ENCODE data around the gene UST.
A peak's percentile ranks its signal among the peaks of the same experiment; 100 is the strongest.
"Not testable (repeated sequence)": the region's sequence is repeated elsewhere in the genome, so short reads cannot be mapped to it uniquely, and the experiment has no call there.

UST gene

GRCh38 chr6:148852688-148853087 is 105.9 kb downstream of the UST start:
- no CpG with 5 or more reads among the region's 6 CpGs for WGBS (ENCODE audit: extremely low coverage, insufficient coverage, low lambda C conversion rate)
- Histone ChIP-seq H3K79me2 (ENCODE audit: control insufficient read depth, insufficient read depth, low read length) (peaks cover 17% of the 10 kb centered on the region), H2BK15ac (replicated peaks; ENCODE audit: low read depth) (no peak overlapping the region), H2BK120ac (ENCODE audit: low read depth, low read length) (no peak overlapping the region), H2AK5ac (ENCODE audit: low read length) (no peak overlapping the region), H3K23ac (ENCODE audit: low read length) (no peak overlapping the region), H3K36me3 (ENCODE audit: control insufficient read depth, insufficient read depth, low read length) (no peaks in the 10 kb centered on the region), H3K79me1 (ENCODE audit: low read length) (peaks cover 15% of the 10 kb centered on the region), H3K4me3 (ENCODE audit: low read length) (no peak overlapping the region), H3K27me3 (ENCODE audit: insufficient read depth, low read length, poor library complexity) (no peaks in the 10 kb centered on the region), H3K27ac (ENCODE audit: low read depth, low read length) (no peak overlapping the region), H3K9ac (ENCODE audit: low read length) (no peak overlapping the region), H4K5ac (ENCODE audit: low read length) (no peak overlapping the region), H3K4ac (ENCODE audit: low read depth, low read length) (no peak overlapping the region), H2BK5ac (ENCODE audit: low read length) (no peak overlapping the region), H3K18ac (ENCODE audit: low read length) (no peak overlapping the region), H3K4me2 (ENCODE audit: low read length) (no peak overlapping the region), H4K8ac (ENCODE audit: low read depth, low read length) (no peak overlapping the region), H3K56ac (ENCODE audit: low read length) (no peak overlapping the region), H3K4me1 (ENCODE audit: control insufficient read depth, low read depth, low read length) (peaks cover 9% of the 10 kb centered on the region)
- DNase-seq = no peak

- H2BK5ac ChIP-seq (ENCODE audit: low read length); H3K27me3 ChIP-seq (ENCODE audit: insufficient read depth, low read length, poor library complexity); H2AK5ac ChIP-seq (ENCODE audit: low read length); H3K4me2 ChIP-seq (ENCODE audit: low read length); H3K23ac ChIP-seq (ENCODE audit: low read length); DNase-seq; H2BK15ac ChIP-seq (replicated peaks; ENCODE audit: low read depth); H3K36me3 ChIP-seq (ENCODE audit: control insufficient read depth, insufficient read depth, low read length); H4K8ac ChIP-seq (ENCODE audit: low read depth, low read length); H2BK120ac ChIP-seq (ENCODE audit: low read depth, low read length); H3K27ac ChIP-seq (ENCODE audit: low read depth, low read length); H4K5ac ChIP-seq (ENCODE audit: low read length); H3K9ac ChIP-seq (ENCODE audit: low read length); H3K18ac ChIP-seq (ENCODE audit: low read length); H3K56ac ChIP-seq (ENCODE audit: low read length); H3K4me3 ChIP-seq (ENCODE audit: low read length); H3K4ac ChIP-seq (ENCODE audit: low read depth, low read length); H3K4me1 ChIP-seq (ENCODE audit: control insufficient read depth, low read depth, low read length): not testable (repeated sequence)
- Histone ChIP-seq H3K79me2 (ENCODE audit: control insufficient read depth, insufficient read depth, low read length) (peaks cover 17% of the 10 kb centered on the region), H3K79me1 (ENCODE audit: low read length) (peaks cover 15% of the 10 kb centered on the region)
- no CpG with 5 or more reads among the region's 3 CpGs for WGBS (ENCODE audit: extremely low coverage, insufficient coverage, low lambda C conversion rate)
Measured at GRCh38 chr6:148853113-148853512, 106.3 kb downstream of the UST start.

GRCh38 chr6:148854096-148854495 is 107.3 kb downstream of the UST start:
- no peak overlapping the region for H3K27ac ChIP-seq (ENCODE audit: low read depth, low read length)

DNA sequence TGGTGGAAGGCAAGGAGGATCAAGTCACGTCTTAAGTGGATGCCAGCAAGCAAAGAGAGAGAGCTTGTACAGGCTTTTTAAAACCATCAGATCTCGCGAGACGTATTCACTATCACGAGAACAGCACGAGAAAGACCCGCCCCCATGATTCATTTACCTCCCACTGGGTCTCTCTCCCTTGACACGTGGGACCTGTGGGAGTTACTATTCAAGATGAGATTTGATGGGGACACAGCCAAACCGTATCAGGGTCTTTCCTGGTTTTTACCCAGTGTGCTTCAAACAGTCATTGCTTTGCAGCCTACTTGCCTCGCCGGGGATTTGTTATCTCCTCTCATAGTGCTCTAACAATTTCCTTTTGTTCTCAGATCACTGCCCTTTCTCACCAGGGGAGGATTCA is 108.2 kb downstream of the UST start:
- Histone ChIP-seq H3K79me1 (ENCODE audit: low read length) (peaks cover 12% of the 10 kb centered on the region), H3K4me1 (ENCODE audit: control insufficient read depth, low read depth, low read length) (peaks cover 9% of the 10 kb centered on the region), H3K79me2 (ENCODE audit: control insufficient read depth, insufficient read depth, low read length) (peaks cover 14% of the 10 kb centered on the region), H3K4ac (ENCODE audit: low read depth, low read length) (peak overlapping the region; percentile 28), H3K27ac (ENCODE audit: low read depth, low read length) (no peak overlapping the region), H2BK15ac (replicated peaks; ENCODE audit: low read depth) (no peak overlapping the region), H4K8ac (ENCODE audit: low read depth, low read length) (no peak overlapping the region), H3K18ac (ENCODE audit: low read length) (peak overlapping the region; percentile 86), H4K5ac (ENCODE audit: low read length) (no peak overlapping the region), H3K4me2 (ENCODE audit: low read length) (no peak overlapping the region), H3K23ac (ENCODE audit: low read length) (no peak overlapping the region), H3K4me3 (ENCODE audit: low read length) (no peak overlapping the region), H2BK120ac (ENCODE audit: low read depth, low read length) (no peak overlapping the region), H2AK5ac (ENCODE audit: low read length) (no peak overlapping the region), H2BK5ac (ENCODE audit: low read length) (no peak overlapping the region), H3K56ac (ENCODE audit: low read length) (peak overlapping the region; percentile 74), H3K36me3 (ENCODE audit: control insufficient read depth, insufficient read depth, low read length) (no peaks in the 10 kb centered on the region), H3K27me3 (ENCODE audit: insufficient read depth, low read length, poor library complexity) (no peaks in the 10 kb centered on the region), H3K9ac (ENCODE audit: low read length) (no peak overlapping the region)
- peak; percentile 94 for DNase-seq
- no CpG with 5 or more reads among the region's 11 CpGs for WGBS (ENCODE audit: extremely low coverage, insufficient coverage, low lambda C conversion rate)

More at GRCh38 chr6:148854096-148854495, 107.3 kb downstream of the UST start:
- Histone ChIP-seq H4K8ac (ENCODE audit: low read depth, low read length) (no peak overlapping the region), H2BK120ac (ENCODE audit: low read depth, low read length) (no peak overlapping the region), H3K4ac (ENCODE audit: low read depth, low read length) (peak overlapping the region; percentile 62), H3K4me3 (ENCODE audit: low read length) (no peak overlapping the region), H2BK5ac (ENCODE audit: low read length) (no peak overlapping the region), H3K9ac (ENCODE audit: low read length) (no peak overlapping the region), H2AK5ac (ENCODE audit: low read length) (peak overlapping the region; percentile 68), H3K4me2 (ENCODE audit: low read length) (no peak overlapping the region), H4K5ac (ENCODE audit: low read length) (no peak overlapping the region), H3K56ac (ENCODE audit: low read length) (no peak overlapping the region), H3K4me1 (ENCODE audit: control insufficient read depth, low read depth, low read length) (peaks cover 9% of the 10 kb centered on the region), H3K79me2 (ENCODE audit: control insufficient read depth, insufficient read depth, low read length) (peaks cover 14% of the 10 kb centered on the region), H3K23ac (ENCODE audit: low read length) (no peak overlapping the region), H3K18ac (ENCODE audit: low read length) (no peak overlapping the region), H3K27me3 (ENCODE audit: insufficient read depth, low read length, poor library complexity) (no peaks in the 10 kb centered on the region), H3K36me3 (ENCODE audit: control insufficient read depth, insufficient read depth, low read length) (no peaks in the 10 kb centered on the region), H3K79me1 (ENCODE audit: low read length) (peaks cover 12% of the 10 kb centered on the region), H2BK15ac (replicated peaks; ENCODE audit: low read depth) (no peak overlapping the region)
- DNase-seq = no peak
- no CpG with 5 or more reads among the region's 5 CpGs for WGBS (ENCODE audit: extremely low coverage, insufficient coverage, low lambda C conversion rate)

DNA sequence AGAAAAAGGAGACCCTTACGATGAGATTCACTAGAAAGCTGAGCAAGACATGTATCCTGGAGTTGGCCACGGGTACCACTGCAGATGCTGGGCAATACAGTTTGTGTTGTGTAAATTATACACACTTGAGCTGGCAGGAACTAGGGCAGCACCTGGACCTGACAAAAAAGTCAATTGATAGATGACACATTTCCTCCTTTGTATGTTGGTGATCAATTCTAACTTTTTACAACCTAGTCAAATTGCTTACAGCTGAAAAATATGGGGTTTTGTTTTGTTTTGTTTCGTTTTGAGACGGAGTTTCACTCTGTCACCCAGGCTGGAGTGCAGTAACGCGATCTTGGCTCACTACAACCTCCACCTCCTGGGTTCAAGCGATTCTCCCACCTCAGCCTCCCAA is 108.9 kb downstream of the UST start:
- peaks cover 9% of the 10 kb centered on the region for H3K4me1 ChIP-seq (ENCODE audit: control insufficient read depth, low read depth, low read length)
- H3K4me2 ChIP-seq (ENCODE audit: low read length) = no peak overlapping the region
- no peak overlapping the region for H3K4ac ChIP-seq (ENCODE audit: low read depth, low read length)
- H3K9ac ChIP-seq (ENCODE audit: low read length) = no peak overlapping the region
- no peak overlapping the region for H2BK5ac ChIP-seq (ENCODE audit: low read length)
- H2AK5ac ChIP-seq (ENCODE audit: low read length) = no peak overlapping the region
- no peak overlapping the region for H3K23ac ChIP-seq (ENCODE audit: low read length)
- H3K36me3 ChIP-seq (ENCODE audit: control insufficient read depth, insufficient read depth, low read length) = no peaks in the 10 kb centered on the region
- H2BK15ac ChIP-seq (replicated peaks; ENCODE audit: low read depth) = no peak overlapping the region
- H3K56ac ChIP-seq (ENCODE audit: low read length) = no peak overlapping the region
- no peak overlapping the region for H4K5ac ChIP-seq (ENCODE audit: low read length)
- no peak for DNase-seq
- peaks cover 10% of the 10 kb centered on the region for H3K79me1 ChIP-seq (ENCODE audit: low read length)
- no peak overlapping the region for H3K4me3 ChIP-seq (ENCODE audit: low read length)
- no peak overlapping the region for H2BK120ac ChIP-seq (ENCODE audit: low read depth, low read length)
- no peak overlapping the region for H3K27ac ChIP-seq (ENCODE audit: low read depth, low read length)
- H3K79me2 ChIP-seq (ENCODE audit: control insufficient read depth, insufficient read depth, low read length) = peaks cover 14% of the 10 kb centered on the region
- no peak overlapping the region for H4K8ac ChIP-seq (ENCODE audit: low read depth, low read length)
- no CpG with 5 or more reads among the region's 7 CpGs for WGBS (ENCODE audit: extremely low coverage, insufficient coverage, low lambda C conversion rate)
- H3K18ac ChIP-seq (ENCODE audit: low read length) = peak overlapping the region; percentile 66
- no peaks in the 10 kb centered on the region for H3K27me3 ChIP-seq (ENCODE audit: insufficient read depth, low read length, poor library complexity)

DNA sequence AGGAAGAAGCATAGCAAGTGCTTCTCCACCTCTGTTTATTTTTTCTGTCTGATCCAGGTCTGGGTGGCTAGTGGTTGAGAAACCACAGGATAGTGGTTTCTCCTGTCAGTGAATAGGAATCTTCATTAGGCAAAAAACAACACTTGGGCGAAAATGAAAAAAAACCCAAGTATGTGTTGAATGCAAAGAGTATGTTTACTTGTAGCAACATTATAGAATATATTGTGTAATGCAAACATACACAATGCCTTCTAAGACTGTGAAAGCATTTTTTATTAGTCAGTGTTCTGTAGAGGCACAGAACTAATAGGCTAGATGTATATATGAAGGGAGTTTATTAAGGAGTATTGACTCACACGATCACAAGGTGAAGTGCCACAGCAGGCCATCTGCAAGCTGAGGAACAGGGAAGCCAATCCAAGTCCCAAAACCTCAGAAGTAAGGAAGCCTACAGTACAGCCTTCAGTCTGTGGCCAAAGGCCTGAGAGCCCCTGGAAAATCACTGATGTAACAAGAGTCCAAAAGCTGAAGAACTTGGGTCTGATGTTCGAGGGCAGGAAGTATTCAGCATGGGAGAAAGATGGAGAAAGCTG is 111.1 kb downstream of the UST start:
- H2BK120ac ChIP-seq (ENCODE audit: low read depth, low read length) = no peak overlapping the region
- no peak overlapping the region for H3K4ac ChIP-seq (ENCODE audit: low read depth, low read length)
- H3K79me1 ChIP-seq (ENCODE audit: low read length) = peaks cover 8% of the 10 kb centered on the region
- H3K9ac ChIP-seq (ENCODE audit: low read length) = no peak overlapping the region
- no peak overlapping the region for H3K27ac ChIP-seq (ENCODE audit: low read depth, low read length)
- no peak overlapping the region for H2BK5ac ChIP-seq (ENCODE audit: low read length)
- H3K4me1 ChIP-seq (ENCODE audit: control insufficient read depth, low read depth, low read length) = peaks cover 4% of the 10 kb centered on the region
- H3K18ac ChIP-seq (ENCODE audit: low read length) = no peak overlapping the region
- H3K23ac ChIP-seq (ENCODE audit: low read length) = no peak overlapping the region
- H4K5ac ChIP-seq (ENCODE audit: low read length) = no peak overlapping the region
- H3K4me2 ChIP-seq (ENCODE audit: low read length) = no peak overlapping the region
- DNase-seq = no peak
- H3K4me3 ChIP-seq (ENCODE audit: low read length) = no peak overlapping the region
- H2BK15ac ChIP-seq (replicated peaks; ENCODE audit: low read depth) = no peak overlapping the region
- no peak overlapping the region for H3K56ac ChIP-seq (ENCODE audit: low read length)
- no CpG with 5 or more reads among the region's 3 CpGs for WGBS (ENCODE audit: extremely low coverage, insufficient coverage, low lambda C conversion rate)
- no peaks in the 10 kb centered on the region for H3K27me3 ChIP-seq (ENCODE audit: insufficient read depth, low read length, poor library complexity)
- peaks cover 7% of the 10 kb centered on the region for H3K79me2 ChIP-seq (ENCODE audit: control insufficient read depth, insufficient read depth, low read length)
- H2AK5ac ChIP-seq (ENCODE audit: low read length) = no peak overlapping the region
- no peak overlapping the region for H4K8ac ChIP-seq (ENCODE audit: low read depth, low read length)
- H3K36me3 ChIP-seq (ENCODE audit: control insufficient read depth, insufficient read depth, low read length) = no peaks in the 10 kb centered on the region

Data from mesendoderm (in vitro differentiated cells).